Measurements from ENCODE around the gene LENG8.
"Not testable (repeated sequence)": the region's sequence is repeated elsewhere in the genome, so short reads cannot be mapped to it uniquely, and the experiment has no call there.

LENG8 gene

DNA sequence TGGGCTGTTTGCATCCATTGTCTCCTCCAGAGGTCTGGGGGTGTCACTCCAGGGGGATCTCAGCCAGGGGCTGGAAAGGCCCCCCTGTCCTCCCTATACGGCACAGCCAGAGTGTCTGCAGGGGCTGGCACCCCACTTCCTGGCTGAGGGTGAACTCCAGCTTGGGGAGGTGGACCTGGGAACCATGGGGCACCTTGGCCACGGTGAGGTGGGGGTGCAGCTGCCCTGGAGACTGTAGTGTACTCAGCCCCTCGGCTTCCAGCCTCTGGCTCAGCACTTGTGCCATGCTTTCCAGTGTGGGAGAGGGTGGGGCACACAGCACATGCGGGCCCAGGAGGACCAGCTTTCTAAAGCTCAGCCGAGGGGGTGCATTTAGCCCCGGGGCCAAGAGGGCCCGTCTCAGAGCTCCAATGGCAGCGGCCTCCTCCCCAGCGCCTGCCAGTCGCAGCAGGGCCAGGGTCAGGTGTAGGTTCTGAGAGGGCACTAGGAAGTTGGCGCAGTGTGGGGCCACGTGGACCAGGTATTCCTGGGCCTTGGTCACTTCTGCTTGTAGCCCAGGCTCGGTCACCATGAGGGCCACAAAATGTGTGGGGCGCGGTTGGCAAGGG lies 13.2 kb downstream of the LENG8 start:
- DNase-seq (ENCODE audit: low read depth): no peak

- peak; percentile 40 for DNase-seq (ENCODE audit: low read depth)
Measured at GRCh38 chr19:54462655-54463530, 13.9 kb downstream of the LENG8 start.

GRCh38 chr19:54463531-54464043 lies 14.6 kb downstream of the LENG8 start, which contains the start of gene LENG9:
Gene LENG9, minus strand, starts transcription at chr19:54463778. Its CDS starts 252 bp downstream, at chr19:54463526.
- DNase-seq (ENCODE audit: low read depth): peak; percentile 81

GRCh38 chr19:54464044-54464629 lies 15.1 kb downstream of the LENG8 start:
- peak; percentile 66 for DNase-seq (ENCODE audit: low read depth)

DNA sequence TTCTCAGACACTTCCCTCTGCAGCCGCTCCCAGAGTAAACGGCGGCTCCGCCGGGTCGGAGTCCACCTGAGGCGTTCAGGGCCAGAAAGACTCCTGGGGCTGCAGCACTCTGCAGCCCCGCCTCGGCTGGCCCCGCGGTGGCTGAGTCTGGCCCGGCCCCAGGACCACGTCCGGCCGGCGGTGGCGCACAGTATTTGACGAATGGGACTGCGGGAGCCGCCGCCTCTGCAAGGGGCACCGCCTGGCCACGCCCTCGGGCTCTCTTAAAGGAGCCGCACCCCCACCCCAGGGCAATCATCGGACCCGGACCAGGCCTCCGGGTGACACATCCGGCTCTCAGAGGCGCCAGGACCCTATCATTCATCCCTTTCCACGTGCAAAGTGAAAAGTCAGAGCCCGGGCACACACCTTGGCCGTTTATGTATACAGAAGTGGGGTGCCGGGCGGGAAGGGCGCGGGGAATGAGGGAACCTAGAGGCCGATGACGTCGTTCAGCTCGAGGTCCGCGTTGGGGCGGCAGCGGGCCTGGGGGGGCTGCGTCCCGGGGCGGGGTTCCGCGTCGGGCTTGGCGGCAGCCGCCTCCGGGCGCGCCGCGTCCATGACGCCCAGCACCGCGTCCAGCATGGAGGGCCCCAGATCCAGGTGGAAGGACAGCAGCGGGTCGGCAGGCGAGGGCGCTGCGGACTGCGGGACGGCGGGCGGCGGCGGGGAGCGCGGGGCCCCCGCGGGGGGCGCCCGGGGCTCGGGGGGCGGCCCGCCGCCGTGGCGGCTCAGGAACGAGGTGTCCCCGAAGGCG lies 15.8 kb downstream of the LENG8 start:
- DNase-seq (ENCODE audit: low read depth): peak; percentile 37

- no peak for DNase-seq (ENCODE audit: low read depth)
Measured at GRCh38 chr19:54465426-54466109, 16.6 kb downstream of the LENG8 start.

DNA sequence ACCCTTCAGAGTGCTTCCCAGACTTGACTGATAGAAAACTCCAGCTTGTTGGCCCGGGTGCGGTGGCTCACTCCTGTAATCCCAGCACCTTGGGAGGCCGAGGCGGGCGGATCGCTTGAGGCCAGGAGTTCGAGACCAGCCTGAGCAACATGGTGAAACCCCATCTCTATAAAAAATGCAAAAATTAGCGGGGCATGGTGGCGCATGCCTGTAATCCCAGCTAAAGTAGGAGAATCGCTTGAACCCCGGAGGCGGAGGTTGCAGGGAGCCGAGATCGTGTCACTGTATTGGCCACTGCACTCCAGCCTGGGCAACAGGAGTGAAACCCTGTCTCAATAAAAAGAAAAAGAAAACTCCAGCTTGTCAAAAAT lies 17.1 kb downstream of the LENG8 start:
- DNase-seq (ENCODE audit: low read depth): not testable (repeated sequence)

DNA sequence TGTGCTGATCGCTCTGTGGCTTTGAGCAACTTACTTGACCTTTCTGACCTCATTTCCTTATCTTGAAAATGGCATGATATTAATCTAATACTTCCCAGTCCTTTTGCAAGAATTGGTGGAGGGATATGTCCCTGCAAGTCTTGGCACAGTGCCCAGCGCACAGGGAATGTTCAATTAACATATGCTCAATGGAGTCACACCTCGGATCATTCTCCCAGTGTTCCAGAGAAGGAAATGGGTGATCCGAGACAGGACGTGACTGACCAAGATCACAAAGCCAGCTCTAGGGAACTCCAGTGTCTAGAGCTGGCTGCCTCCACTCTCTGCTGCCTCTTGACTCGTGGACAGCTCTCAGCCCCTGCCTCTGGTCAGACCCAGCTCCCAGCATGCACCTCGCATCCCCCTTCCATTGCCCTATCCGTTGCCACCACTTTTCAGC lies 20.5 kb downstream of the LENG8 start:
- DNase-seq (ENCODE audit: low read depth): no peak

DNA sequence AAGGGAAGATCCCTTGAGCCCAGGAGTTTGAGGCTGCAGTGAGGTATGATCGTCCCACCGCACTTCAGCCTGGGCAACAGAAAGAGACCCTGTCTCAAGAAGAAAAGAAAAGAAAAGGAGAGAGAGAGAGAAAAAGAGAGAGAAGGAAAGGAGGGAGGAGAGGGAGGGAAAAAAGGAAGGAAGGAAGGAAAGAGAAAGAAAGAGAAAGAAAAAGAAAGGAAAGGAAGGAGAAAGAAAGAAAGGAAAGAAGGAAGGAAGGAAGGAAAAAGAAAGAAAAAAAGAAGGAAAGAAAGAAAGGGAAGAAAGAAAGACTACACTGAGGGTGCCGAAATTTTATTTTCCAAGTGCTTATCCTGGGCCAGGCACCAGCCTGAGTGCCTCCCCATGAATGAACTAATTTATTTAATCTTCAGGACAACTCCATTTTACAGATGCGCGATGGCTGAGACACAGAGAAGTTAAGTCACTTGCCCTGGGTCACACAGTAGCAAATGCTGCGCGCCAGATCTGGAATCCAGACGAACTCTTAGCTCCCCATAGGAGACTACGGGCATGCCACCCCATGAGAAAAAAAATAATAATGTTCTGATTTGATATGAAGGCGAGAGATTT lies 21.4 kb downstream of the LENG8 start:
- no peak for DNase-seq (ENCODE audit: low read depth)

DNA sequence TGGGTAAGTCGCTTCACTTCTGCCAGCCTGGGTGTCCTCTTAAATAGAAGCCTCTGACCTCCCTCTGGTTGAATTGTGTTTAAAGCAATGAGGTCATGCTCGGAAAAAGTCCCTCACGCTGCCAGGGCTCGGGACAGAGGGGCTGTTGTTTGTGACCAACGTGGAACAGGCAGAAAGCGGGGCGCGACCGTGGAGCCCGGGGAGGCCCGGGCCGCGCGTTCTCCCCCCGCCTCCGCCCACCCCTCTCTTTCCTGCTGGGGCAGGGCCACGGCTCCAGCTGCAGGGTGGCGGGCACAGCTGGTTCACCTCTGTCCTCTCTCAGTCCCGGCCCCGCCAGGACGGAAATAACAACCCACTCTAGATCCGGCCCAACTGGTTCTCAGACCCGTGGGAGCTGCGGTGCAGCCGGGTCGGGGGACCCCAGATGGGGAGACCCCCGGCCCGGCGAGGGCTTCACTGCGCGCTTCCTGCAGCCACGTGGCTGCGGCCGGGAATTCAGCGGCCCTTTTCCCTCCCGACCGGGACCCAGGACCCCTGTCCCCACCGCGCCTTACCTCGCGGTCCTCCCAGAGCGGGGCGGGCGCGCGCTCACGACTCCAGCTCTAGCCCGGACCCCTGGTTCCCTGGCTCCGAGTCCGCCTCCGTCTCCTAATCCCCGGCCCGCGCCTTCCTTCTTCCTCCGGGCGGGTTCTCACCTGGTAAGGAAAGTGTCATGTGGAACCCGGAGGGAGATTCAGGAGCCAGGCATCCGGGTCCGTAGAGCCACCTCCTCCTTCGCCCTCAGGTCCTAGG lies 22.2 kb downstream of the LENG8 start:
- DNase-seq (ENCODE audit: low read depth): no peak

DNA sequence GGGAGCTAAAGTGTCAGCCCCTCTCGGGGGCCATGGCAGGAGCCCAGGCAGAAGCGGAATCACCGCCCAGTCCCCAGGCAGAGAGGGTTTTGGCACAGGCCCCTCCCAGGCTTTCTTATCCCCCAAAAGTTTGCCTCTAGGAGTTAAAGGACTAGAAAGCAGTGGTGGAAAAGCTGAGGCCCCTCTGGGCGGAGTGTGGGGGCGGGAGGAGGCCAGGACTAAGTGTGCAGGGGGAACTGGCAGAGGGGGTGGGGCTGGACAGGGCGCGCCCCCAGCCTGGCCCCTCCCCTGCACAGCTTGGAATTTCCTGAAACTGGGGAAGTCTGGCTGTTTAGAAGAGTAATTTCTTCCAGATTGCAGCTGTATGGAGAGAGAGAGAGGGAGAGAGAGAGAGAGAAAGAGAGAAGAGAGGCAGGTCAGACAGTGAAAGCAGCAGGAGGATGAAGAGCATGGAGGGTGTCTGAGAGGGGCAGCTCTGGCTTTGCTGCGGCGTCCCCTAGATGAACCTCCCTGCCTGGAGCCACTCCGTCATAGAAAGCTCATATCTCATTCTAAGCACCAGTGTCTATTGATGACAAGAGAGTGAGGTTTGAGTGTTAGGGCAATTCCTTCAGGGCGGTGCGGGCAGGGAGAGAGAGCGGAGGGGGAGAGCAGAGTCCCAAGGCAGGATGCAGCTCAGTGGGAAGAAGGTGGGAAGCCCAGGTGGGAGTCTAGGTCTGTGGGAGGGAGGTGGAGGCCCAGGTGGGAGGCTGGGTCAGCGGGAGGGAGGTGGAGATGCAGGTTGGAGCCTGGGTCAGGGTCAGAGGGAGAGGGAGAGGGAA lies 24.3 kb downstream of the LENG8 start, which contains the start of gene CDC42EP5:
CDC42EP5 (minus strand) TSS at position 226 of the 821 bp plus-strand sequence. CDS start 7,749 bp downstream, outside the sequence.
- DNase-seq (ENCODE audit: low read depth): no peak

GRCh38 chr19:54473892-54474372 lies 24.9 kb downstream of the LENG8 start:
- no peak for DNase-seq (ENCODE audit: low read depth)

- DNase-seq (ENCODE audit: low read depth): no peak
Measured at GRCh38 chr19:54475706-54476105, 26.7 kb downstream of the LENG8 start.

GRCh38 chr19:54477650-54478049 lies 28.7 kb downstream of the LENG8 start:
- no peak for DNase-seq (ENCODE audit: low read depth)

DNA sequence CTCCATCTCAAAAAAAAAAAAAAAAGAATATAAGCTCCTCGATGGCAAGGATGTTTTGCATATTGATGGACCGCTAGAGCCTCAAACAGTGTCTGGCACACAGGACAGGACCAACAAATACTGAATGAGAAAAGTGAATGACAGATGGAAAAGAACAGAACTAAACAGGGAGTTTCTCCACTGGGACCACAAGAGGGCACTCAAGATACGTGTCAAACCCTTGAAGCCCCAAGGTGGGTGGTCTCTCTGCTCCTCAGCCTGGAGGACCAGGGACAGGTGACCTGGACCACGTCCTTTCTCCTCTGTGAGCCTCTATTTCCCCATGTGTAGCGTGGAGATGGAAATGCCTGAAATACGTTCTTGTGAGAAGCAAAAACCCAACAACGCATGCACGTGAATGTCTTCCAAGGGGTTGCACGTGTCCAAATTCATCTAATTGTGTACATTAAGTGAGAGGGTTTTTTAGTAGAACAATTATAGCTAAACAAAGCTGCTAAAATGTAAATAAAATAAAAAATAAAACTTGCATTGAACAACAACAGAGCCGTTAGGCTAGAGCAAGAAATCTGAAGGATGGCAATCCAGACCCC lies 29.8 kb downstream of the LENG8 start:
- DNase-seq (ENCODE audit: low read depth): no peak

DNA sequence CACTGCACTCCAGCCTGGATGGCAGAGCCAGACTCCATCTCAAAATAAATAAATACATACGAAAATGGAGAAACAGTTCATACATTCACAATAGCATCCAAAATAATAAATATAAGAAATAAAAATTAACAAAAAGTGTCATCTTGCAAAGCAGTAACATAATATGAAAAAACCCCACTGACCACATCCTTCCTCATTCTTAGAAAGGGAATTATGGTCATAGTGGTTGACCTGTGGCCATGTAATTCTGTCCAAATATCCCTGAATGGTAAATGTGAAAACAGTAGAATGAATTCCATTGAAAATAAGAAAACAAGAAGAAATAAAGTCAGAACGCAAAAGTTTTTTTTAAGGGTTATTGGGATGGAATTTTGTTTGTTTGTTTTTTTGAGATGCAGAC lies 31.1 kb downstream of the LENG8 start:
- no peak for DNase-seq (ENCODE audit: low read depth)

DNA sequence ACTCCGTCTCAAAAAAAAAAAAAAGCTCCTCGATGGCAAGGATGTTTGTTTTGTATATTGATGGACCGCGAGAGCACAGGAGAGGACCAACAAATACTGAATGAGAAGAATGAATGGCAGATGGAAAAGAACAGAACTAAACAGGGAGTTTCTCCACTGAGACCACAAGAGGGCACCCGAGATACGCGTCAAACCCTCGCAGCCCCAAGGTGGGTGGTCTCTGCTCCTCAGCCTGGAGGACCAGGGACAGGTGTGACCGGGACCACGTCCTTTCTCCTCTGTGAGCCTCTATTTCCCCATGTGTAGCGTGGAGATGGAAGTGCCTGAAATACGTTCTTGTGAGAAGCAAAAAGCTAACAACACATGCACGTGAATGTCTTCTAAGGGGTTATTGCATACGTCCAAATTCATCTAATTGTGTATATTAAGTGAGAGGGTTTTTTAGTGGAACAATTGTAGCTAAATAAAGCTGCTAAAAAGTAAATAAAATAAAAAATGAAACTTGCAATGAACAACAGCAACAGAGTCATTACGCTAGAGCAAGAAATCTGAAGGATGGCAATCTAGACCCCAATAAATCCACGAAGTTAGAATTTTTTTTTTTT lies 32.4 kb downstream of the LENG8 start:
- DNase-seq (ENCODE audit: low read depth): no peak

GRCh38 chr19:54482889-54483288 lies 33.9 kb downstream of the LENG8 start:
- DNase-seq (ENCODE audit: low read depth): no peak
